ENCODE results near the gene ITPRID2. TPM values are rescaled to one million over a fixed set of nuclear protein-coding genes. Genes with fewer than 3 reads are reported as not detected.
"Not testable (repeated sequence)": the region's sequence is repeated elsewhere in the genome, so short reads cannot be mapped to it uniquely, and the experiment has no call there.

ITPRID2 gene
- total RNA-seq, 1 donor from 2014 or later: 184 TPM

- peak; percentile 50 to 80 for DNase-seq (ENCODE audit: low read depth in 2 of 2)
Measured at GRCh38 chr2:181916726-181917718, 25.5 kb downstream of the ITPRID2 start.

- DNase-seq (ENCODE audit: low read depth in 2 of 2): no peak
Measured at GRCh38 chr2:181918188-181918587, 26.7 kb downstream of the ITPRID2 start.

- no peak for DNase-seq (ENCODE audit: low read depth in 2 of 2)
Measured at GRCh38 chr2:181923121-181923520, 31.6 kb downstream of the ITPRID2 start.

GRCh38 chr2:181924336-181924735, 32.8 kb downstream of the ITPRID2 start:
- no peak for DNase-seq (ENCODE audit: low read depth in 2 of 2)

GRCh38 chr2:181934694-181935093, 43.2 kb downstream of the ITPRID2 start:
- no peak for DNase-seq (ENCODE audit: low read depth in 2 of 2)

DNA sequence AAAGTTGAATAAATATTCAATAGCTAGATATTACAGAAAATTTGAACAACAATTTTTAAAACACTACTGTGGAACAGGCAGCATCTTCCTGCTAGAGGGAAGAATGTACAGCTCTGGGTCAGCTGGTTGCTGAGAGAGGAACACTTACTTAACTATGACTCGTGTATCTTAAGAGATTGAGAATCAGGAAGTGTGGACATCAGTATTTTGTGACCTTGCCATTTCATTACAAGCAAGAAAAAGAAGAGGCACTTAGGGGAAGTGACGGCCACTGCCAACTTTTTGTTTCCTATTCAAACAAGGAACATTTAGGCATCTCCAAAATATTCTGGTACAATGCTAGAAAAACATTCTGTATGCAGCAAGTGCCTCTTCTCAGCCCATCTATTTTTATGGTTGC, 45.9 kb downstream of the ITPRID2 start:
- peak in 1 of 2 donors; percentile 56 for DNase-seq (ENCODE audit: low read depth in 2 of 2)

DNA sequence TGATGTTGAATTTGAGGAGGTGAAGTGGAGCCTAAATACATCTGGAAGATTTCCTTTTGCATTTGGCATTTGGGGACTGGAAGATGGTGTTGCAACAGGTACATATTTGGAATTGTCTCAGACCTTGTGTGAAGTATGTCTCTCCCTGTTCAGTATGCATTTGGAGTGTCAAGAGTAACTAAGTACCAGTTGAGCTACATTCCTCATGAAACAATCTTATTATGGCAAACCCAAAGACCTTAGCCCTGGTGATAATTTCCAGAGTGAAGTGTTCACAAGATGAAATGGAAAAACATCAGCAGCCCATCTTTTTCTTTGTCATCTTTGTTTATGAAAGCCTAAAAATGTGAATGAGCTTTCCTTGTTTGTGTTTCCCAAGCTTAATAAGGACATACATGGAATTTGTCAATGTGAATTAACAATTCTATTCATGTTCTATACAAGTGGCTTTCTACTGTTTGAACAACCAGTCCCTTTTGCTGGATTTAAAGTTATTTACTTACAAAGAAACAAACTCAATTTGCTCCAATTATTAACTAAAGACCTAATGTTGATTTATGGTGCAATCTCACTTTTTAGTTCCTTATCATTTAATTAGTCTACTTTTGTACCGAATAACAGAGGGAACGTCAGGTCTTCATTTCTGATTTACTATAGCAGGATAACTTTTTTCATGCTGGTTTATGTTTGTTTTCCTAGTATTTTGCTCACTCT, 52.0 kb downstream of the ITPRID2 start:
- DNase-seq (ENCODE audit: low read depth in 2 of 2): no peak

DNA sequence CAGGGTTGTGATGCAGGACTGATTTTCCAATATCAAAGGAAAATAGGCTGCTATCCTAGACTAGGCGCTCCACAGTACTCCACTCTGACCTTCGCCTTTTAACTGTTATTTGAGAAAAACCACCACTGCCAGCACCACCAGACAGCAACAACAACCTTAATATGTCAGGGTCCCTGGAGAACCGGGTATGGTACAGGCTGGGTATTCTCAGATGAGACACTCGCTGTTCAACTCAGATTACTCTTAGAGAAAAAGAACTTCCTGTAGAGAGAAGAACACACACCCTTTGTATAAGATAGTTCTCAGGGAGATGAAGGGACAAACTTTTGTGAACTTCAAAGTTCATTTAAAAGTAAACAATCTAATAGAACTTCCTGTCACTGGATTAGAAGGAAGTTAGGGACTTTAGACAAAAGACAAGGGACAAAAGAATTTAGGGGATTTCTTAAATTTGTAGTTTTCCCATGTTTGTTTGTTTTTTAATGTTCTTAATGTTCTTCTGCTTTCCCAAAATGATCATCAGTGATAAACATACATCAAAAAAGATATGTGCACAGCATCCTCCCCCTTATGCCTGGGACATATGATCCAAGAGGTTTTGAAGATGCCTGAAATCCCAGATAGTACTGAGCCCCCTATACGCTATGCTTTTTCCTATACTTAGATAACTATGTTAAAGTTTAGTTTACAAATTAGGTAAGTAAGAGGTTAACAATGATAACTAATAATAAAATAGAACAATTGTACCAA, 52.8 kb downstream of the ITPRID2 start:
- no peak for DNase-seq (ENCODE audit: low read depth in 2 of 2)

DNA sequence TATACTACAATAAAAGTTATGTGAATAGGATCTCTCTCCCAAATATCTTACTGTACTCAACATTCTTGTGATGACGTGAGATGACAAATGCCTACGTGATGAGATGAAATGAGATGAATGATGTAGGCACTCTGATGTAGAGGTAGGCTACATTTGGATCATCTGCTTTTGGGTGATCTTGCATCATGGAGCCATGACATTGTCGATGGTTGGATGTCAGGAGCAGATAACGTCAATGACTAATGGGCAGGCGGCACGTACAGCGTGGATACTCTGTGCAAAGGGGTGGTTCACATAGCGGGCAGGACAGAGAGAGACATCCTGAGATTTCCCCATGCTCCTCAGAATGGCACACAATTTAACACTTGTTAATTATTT, 53.4 kb downstream of the ITPRID2 start:
- no peak for DNase-seq (ENCODE audit: low read depth in 2 of 2)

- no peak for DNase-seq (ENCODE audit: low read depth in 2 of 2)
Measured at GRCh38 chr2:181946444-181947127, 55.1 kb downstream of the ITPRID2 start.

DNA sequence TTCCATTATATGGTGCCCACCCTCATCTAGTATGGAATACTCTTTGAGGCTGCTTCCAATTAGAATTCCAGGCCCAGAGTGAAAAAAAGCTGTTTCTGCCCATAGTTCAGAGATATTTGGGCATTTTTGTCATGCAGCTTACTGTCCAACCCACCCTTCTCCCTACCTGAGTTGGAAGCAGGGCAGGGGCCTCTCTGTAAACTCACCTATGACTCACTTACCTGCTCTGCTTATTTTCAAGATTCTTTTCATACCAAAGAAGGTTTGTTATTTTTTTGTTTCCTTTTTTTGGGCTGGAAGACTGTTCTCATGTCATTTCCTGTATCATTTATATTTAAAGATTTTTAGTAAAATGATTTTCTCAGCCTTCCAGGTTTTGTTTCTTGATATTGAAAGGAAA, 55.7 kb downstream of the ITPRID2 start:
- DNase-seq (ENCODE audit: low read depth in 2 of 2): no peak

- no peak for DNase-seq (ENCODE audit: low read depth in 2 of 2)
Measured at GRCh38 chr2:181948227-181948626, 56.7 kb downstream of the ITPRID2 start.

- no peak for DNase-seq (ENCODE audit: low read depth in 2 of 2)
Measured at GRCh38 chr2:181949047-181949446, 57.5 kb downstream of the ITPRID2 start.

- no peak for DNase-seq (ENCODE audit: low read depth in 2 of 2)
Measured at GRCh38 chr2:181952404-181953226, 61.1 kb downstream of the ITPRID2 start.

GRCh38 chr2:181953881-181954537, 62.5 kb downstream of the ITPRID2 start:
- peak; percentile 75 to 80 for DNase-seq (ENCODE audit: low read depth in 2 of 2)

- DNase-seq (ENCODE audit: low read depth in 2 of 2): no peak
Measured at GRCh38 chr2:181954538-181954883, 63.0 kb downstream of the ITPRID2 start.

DNA sequence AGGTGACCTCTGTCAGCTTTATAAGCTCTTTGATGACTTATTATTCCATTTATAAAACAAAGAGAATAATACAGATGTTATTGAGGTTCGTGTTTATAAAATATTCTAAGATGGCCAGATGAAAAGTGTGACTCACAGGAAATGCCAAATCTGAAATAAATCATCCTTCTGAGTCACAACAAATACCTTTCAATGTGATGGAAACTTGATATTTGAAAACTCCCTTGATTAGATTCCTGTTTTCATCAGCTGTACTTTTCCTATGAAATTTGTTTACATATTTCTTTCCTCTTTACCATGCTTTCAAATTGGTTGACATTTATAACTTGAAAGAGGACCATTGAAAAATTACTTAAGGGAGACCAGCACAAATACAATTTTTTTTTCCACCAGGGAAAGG, 63.5 kb downstream of the ITPRID2 start:
- peak; percentile 56 to 91 for DNase-seq (ENCODE audit: low read depth in 2 of 2)

- not testable (repeated sequence) for DNase-seq (ENCODE audit: low read depth in 2 of 2)
Measured at GRCh38 chr2:181955866-181956265, 64.3 kb downstream of the ITPRID2 start.

- no peak for DNase-seq (ENCODE audit: low read depth in 2 of 2)
Measured at GRCh38 chr2:181957668-181958067, 66.1 kb downstream of the ITPRID2 start.

GRCh38 chr2:181958726-181959125, 67.2 kb downstream of the ITPRID2 start:
- no peak for DNase-seq (ENCODE audit: low read depth in 2 of 2)
